Measurements from ENCODE around the gene PACRG.

DNA sequence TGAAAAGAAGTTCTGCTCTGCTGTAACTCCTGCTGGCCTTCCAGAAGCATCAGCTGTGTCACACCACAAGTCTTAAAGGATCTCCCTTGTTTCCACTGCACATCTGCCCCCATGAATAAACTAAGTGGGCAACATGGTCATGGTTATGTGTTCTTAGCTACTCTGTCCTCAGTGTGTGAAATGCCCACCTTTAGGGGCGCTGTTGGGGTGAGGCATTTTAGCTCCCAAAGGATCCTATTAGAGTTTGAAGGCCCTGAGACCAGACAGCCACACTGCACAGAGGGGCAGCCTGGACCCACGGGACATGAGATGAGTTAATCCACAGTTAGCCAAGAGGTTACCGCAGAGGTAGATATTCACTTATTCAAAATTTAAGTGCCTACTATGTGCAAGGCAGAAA, 392.4 kb downstream of the PACRG start:
- TF ChIP-seq CEBPB (IDR thresholded peaks at IDR 0.05) (no peak), EP300 (IDR thresholded peaks at IDR 0.05; ENCODE audit: borderline replicate concordance) (no peak), TCF12 (IDR thresholded peaks at IDR 0.05; ENCODE audit: low read depth) (no peak), YY1 (IDR thresholded peaks at IDR 0.05; ENCODE audit: low read depth) (no peak), RAD21 (IDR thresholded peaks at IDR 0.05; ENCODE audit: low read depth) (no peak), TAF1 (IDR thresholded peaks at IDR 0.05; ENCODE audit: low read depth) (no peak), CREB1 (IDR thresholded peaks at IDR 0.05; ENCODE audit: low read depth) (no peak), MAX (IDR thresholded peaks at IDR 0.05) (no peak)
- TF ChIP-seq, protein P1, sequence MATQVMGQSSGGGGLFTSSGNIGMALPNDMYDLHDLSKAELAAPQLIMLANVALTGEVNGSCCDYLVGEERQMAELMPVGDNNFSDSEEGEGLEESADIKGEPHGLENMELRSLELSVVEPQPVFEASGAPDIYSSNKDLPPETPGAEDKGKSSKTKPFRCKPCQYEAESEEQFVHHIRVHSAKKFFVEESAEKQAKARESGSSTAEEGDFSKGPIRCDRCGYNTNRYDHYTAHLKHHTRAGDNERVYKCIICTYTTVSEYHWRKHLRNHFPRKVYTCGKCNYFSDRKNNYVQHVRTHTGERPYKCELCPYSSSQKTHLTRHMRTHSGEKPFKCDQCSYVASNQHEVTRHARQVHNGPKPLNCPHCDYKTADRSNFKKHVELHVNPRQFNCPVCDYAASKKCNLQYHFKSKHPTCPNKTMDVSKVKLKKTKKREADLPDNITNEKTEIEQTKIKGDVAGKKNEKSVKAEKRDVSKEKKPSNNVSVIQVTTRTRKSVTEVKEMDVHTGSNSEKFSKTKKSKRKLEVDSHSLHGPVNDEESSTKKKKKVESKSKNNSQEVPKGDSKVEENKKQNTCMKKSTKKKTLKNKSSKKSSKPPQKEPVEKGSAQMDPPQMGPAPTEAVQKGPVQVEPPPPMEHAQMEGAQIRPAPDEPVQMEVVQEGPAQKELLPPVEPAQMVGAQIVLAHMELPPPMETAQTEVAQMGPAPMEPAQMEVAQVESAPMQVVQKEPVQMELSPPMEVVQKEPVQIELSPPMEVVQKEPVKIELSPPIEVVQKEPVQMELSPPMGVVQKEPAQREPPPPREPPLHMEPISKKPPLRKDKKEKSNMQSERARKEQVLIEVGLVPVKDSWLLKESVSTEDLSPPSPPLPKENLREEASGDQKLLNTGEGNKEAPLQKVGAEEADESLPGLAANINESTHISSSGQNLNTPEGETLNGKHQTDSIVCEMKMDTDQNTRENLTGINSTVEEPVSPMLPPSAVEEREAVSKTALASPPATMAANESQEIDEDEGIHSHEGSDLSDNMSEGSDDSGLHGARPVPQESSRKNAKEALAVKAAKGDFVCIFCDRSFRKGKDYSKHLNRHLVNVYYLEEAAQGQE (IDR thresholded peaks at IDR 0.05; ENCODE audit: low read depth) = no peak

All from Ishikawa (cell line).